ENCODE data around the gene CTSK.
A peak's percentile ranks its signal among the peaks of the same experiment; 100 is the strongest.

The CTSK gene

GRCh38 chr1:150813028-150813707, 5.1 kb upstream of the CTSK start (continued):
- TF ChIP-seq SETDB1 (IDR thresholded peaks at IDR 0.05; ENCODE audit: insufficient read length, low read length) (no peak), ZNF311 (tag by site-specific recombination; IDR thresholded peaks at IDR 0.05; ENCODE audit: borderline replicate concordance) (no peak), MYNN (tag by site-specific recombination; IDR thresholded peaks at IDR 0.05; ENCODE audit: borderline replicate concordance) (no peak), ZNF501 (tag by site-specific recombination; IDR thresholded peaks at IDR 0.05) (no peak), ZFP69B (tag by site-specific recombination; IDR thresholded peaks at IDR 0.05) (no peak), ZNF776 (tag by site-specific recombination; IDR thresholded peaks at IDR 0.05; ENCODE audit: borderline replicate concordance) (no peak), RBAK (tag by site-specific recombination; IDR thresholded peaks at IDR 0.05) (no peak), ZNF423 (tag by site-specific recombination; IDR thresholded peaks at IDR 0.05) (no peak), ZNF513 (tag by site-specific recombination; IDR thresholded peaks at IDR 0.05) (no peak), ZNF132 (tag by site-specific recombination; IDR thresholded peaks at IDR 0.05; ENCODE audit: borderline replicate concordance) (no peak), ZNF274 (IDR thresholded peaks at IDR 0.05; ENCODE audit: low read length) (no peak), ZNF274 (tag by site-specific recombination; IDR thresholded peaks at IDR 0.05; ENCODE audit: borderline replicate concordance) (no peak), ATF2 (tag by site-specific recombination; IDR thresholded peaks at IDR 0.05; ENCODE audit: low read depth) (no peak), ZNF426 (tag by site-specific recombination; IDR thresholded peaks at IDR 0.05) (no peak), GFI1B (tag by site-specific recombination; IDR thresholded peaks at IDR 0.05) (no peak), GLIS1 (tag by site-specific recombination; IDR thresholded peaks at IDR 0.05) (no peak), ZNF114 (tag by site-specific recombination; IDR thresholded peaks at IDR 0.05) (no peak), ZBTB10 (tag by site-specific recombination; IDR thresholded peaks at IDR 0.05) (no peak), ZNF707 (tag by site-specific recombination; IDR thresholded peaks at IDR 0.05) (no peak), ZNF350 (tag by site-specific recombination; IDR thresholded peaks at IDR 0.05) (no peak), ZNF391 (tag by site-specific recombination; IDR thresholded peaks at IDR 0.05; ENCODE audit: borderline replicate concordance, low read depth) (no peak), ZSCAN23 (tag by site-specific recombination; IDR thresholded peaks at IDR 0.05) (no peak), ZNF600 (tag by site-specific recombination; IDR thresholded peaks at IDR 0.05) (peak; percentile 42; the same call in 1 of the 2 replicates), ZNF654 (tag by site-specific recombination; IDR thresholded peaks at IDR 0.05; ENCODE audit: low read depth) (peak; percentile 67), ZNF701 (tag by site-specific recombination; IDR thresholded peaks at IDR 0.05) (no peak), ZNF37A (tag by site-specific recombination; IDR thresholded peaks at IDR 0.05) (no peak), ZNF2 (tag by site-specific recombination; IDR thresholded peaks at IDR 0.05) (peak; percentile 62; the same call in 1 of the 2 replicates), TSHZ1 (tag by site-specific recombination; IDR thresholded peaks at IDR 0.05; ENCODE audit: borderline replicate concordance) (no peak), HOXA7 (CRISPR knock-in tag; IDR thresholded peaks at IDR 0.05; ENCODE audit: borderline replicate concordance) (no peak), KLF1 (tag by site-specific recombination; IDR thresholded peaks at IDR 0.05) (no peak), ZBTB20 (tag by site-specific recombination; IDR thresholded peaks at IDR 0.05) (no peak), GLIS2 (tag by site-specific recombination; IDR thresholded peaks at IDR 0.05) (no peak)

Data from HEK293 (cell line).